ENCODE measurements around the gene ARID3B. TPM values are rescaled to one million over a fixed set of nuclear protein-coding genes. Genes with fewer than 3 reads are reported as not detected.
A peak's percentile ranks its signal among the peaks of the same experiment; 100 is the strongest.

ARID3B gene
- total and polyA plus RNA-seq, 2 of the 4 experiments (the other 2 are of a cell fraction), result 2.5 to 5.0 TPM

DNA sequence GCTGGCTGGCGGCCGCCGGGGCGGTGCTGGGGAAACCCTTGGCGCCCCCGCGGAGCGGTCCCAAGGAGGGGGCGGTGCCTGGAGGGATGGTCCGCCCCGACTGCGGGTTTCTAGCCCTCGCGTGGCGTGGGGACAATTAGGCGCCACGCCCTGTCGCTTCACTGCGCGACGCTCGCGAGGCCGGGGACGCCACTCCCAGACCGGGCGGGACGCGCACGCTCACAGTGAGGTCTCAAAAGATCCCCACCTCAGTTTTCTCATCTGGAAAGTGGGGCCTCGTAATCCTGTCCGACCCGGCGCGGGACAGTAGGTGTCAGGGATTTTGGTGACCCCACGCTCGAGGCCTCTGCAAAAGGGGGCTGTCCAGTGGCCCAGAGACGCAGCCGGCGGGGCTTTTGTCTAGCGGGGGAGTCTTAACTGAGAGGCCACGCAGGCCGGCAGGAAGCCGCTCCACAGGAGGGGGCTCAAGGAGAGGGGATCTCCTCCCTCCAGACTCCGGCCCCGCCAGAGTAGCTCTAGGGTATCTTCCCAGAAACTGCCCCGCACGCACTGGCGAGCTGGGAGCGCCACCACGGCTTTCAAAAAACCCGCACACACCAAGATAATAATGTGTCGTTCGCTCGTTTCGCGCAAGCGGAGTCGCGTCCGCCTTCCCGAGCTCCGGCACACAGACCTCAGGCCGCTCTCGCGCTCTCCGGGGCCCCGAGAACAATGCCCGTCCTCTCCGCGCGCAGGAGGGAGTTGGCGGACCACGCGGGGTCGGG, 73.9 kb downstream of the ARID3B start:
- POLR2A ChIA-PET (ENCODE audit: unreplicated experiment), result interaction anchor here (0.6 kb wide), 1 partner anchor 145 kb away, joined by 7 read pairs; no protein-coding TSS in a partner anchor
- DNase-seq, result peak; percentile 62
- peak overlapping the region; percentile 71 for H4K5ac ChIP-seq (ENCODE audit: low read depth, low read length)
- CTCF ChIA-PET, result no interaction called here
- H3K9me3 ChIP-seq (ENCODE audit: control insufficient read depth, insufficient read depth, low read length), result no peaks in the 10 kb centered on the region
- peak overlapping the region; percentile 81 for H2BK5ac ChIP-seq (ENCODE audit: low read depth, low read length, poor library complexity, severe bottlenecking)
- peak overlapping the region; percentile 72 for H4K91ac ChIP-seq (ENCODE audit: insufficient read depth, low read depth, low read length)
- peak overlapping the region; percentile 68; the same call in 2 of the 3 replicates for H2BK15ac ChIP-seq (ENCODE audit: low read depth, low read length)
- 0 out of 2 replicates have a peak, but pooled peaks cover 2% of the 10 kb centered on the region for H3K9me1 ChIP-seq (ENCODE audit: insufficient read depth, low read length)
- peak overlapping the region; percentile 21; the same call in 1 of the 2 replicates for H3K18ac ChIP-seq (ENCODE audit: low read depth, low read length)
- dilution Hi-C loops (cut with HindIII; ENCODE audit: low sequenced_read_pairs, unreplicated experiment), result no loop called here
- H3K4me2 ChIP-seq (ENCODE audit: low read depth, low read length), result peak overlapping the region; percentile 89
- H3K36me3 ChIP-seq (ENCODE audit: control insufficient read depth, insufficient read depth, low read length), result peaks cover 10% of the 10 kb centered on the region
- peak overlapping the region; percentile 99 for H2AK9ac ChIP-seq (replicated peaks; ENCODE audit: low read depth, low read length, poor library complexity)
- peak overlapping the region; percentile 50; the same call in 1 of the 2 replicates for H2BK120ac ChIP-seq (ENCODE audit: low read depth, low read length)
- H2BK20ac ChIP-seq (ENCODE audit: low read depth, low read length), result no peak overlapping the region
- peak overlapping the region; percentile 97 for H2AFZ ChIP-seq (replicated peaks; ENCODE audit: low read length, poor library complexity)
- H3K27ac ChIP-seq (ENCODE audit: insufficient read depth, low read length), result peak overlapping the region; percentile 87
- peak overlapping the region; percentile 90 for H3K9ac ChIP-seq (ENCODE audit: low read depth, low read length)
- H4K8ac ChIP-seq (ENCODE audit: low read depth in 2 of 2, low read length in 2 of 2), result peak overlapping the region; percentile 91 to 93
- peak overlapping the region; percentile 86 for H3K14ac ChIP-seq (replicated peaks; ENCODE audit: low read depth, low read length)
- peaks cover 39% of the 10 kb centered on the region for H4K20me1 ChIP-seq (ENCODE audit: insufficient read depth, low read length)
- peaks cover 0 to 42% of the 10 kb centered on the region in 2 experiments; a peak in 3 of 4 replicates for H3K79me1 ChIP-seq (ENCODE audit: low read depth in 1 of 2, low read length in 2 of 2)
- H3K56ac ChIP-seq (ENCODE audit: extremely low read depth, insufficient read depth, low read length), result peak overlapping the region; percentile 82
- H3K27me3 ChIP-seq (ENCODE audit: control insufficient read depth, insufficient read depth, low read length), result peaks cover 2% of the 10 kb centered on the region; the same call in 1 of the 2 replicates
- peak; percentile 78 for ATAC-seq (ENCODE audit: low read depth)
- H3K4me3 ChIP-seq (ENCODE audit: insufficient read depth, low read depth, low read length), result peak overlapping the region; percentile 93
- H3K4ac ChIP-seq (ENCODE audit: low read depth, low read length), result peak overlapping the region; percentile 76
- intact Hi-C loops (cut with micrococcal nuclease), result loop anchor here (1.0 kb wide), 2 partner anchors 69 to 154 kb away; partner anchors contain the start of gene UBL7
- 1% methylated on average over 24 of the region's 76 CpGs; no CpG with 5 or more reads in 1 of the 2 experiments for WGBS, 2 experiments (ENCODE audit: extremely low coverage in 2 of 2, insufficient read length in 1 of 2)
- peaks cover 8% of the 10 kb centered on the region for H3K4me1 ChIP-seq (ENCODE audit: control insufficient read depth, insufficient read depth, low read length)
- peak overlapping the region; percentile 3; the same call in 1 of the 2 replicates for H3K23ac ChIP-seq (ENCODE audit: low read depth, low read length)
- in situ Hi-C loops (cut with MboI; ENCODE audit: low sequenced_read_pairs), result no loop called here
- no TSS peak for BruUV-seq (replicated peaks)
- peak overlapping the region; percentile 84 for H2AK5ac ChIP-seq (ENCODE audit: low read depth, low read length)
- no peak for TF ChIP-seq RAD21 (IDR thresholded peaks at IDR 0.05; ENCODE audit: low read length)
- no peak; the same call in 1 of the 2 replicates for TF ChIP-seq POLR2A (IDR thresholded peaks at IDR 0.05; ENCODE audit: low read depth, low read length)
- TF ChIP-seq, protein P1, sequence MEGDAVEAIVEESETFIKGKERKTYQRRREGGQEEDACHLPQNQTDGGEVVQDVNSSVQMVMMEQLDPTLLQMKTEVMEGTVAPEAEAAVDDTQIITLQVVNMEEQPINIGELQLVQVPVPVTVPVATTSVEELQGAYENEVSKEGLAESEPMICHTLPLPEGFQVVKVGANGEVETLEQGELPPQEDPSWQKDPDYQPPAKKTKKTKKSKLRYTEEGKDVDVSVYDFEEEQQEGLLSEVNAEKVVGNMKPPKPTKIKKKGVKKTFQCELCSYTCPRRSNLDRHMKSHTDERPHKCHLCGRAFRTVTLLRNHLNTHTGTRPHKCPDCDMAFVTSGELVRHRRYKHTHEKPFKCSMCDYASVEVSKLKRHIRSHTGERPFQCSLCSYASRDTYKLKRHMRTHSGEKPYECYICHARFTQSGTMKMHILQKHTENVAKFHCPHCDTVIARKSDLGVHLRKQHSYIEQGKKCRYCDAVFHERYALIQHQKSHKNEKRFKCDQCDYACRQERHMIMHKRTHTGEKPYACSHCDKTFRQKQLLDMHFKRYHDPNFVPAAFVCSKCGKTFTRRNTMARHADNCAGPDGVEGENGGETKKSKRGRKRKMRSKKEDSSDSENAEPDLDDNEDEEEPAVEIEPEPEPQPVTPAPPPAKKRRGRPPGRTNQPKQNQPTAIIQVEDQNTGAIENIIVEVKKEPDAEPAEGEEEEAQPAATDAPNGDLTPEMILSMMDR (conservative IDR thresholded peaks at IDR 0.05; ENCODE audit: low read depth, low read length), result no peak
- peak; percentile 91 for TF ChIP-seq RCOR1 (IDR thresholded peaks at IDR 0.05; ENCODE audit: insufficient replicate concordance, low read length)
- TF ChIP-seq, protein P2, sequence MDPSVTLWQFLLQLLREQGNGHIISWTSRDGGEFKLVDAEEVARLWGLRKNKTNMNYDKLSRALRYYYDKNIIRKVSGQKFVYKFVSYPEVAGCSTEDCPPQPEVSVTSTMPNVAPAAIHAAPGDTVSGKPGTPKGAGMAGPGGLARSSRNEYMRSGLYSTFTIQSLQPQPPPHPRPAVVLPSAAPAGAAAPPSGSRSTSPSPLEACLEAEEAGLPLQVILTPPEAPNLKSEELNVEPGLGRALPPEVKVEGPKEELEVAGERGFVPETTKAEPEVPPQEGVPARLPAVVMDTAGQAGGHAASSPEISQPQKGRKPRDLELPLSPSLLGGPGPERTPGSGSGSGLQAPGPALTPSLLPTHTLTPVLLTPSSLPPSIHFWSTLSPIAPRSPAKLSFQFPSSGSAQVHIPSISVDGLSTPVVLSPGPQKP (IDR thresholded peaks at IDR 0.05; ENCODE audit: borderline replicate concordance, low read depth, low read length), result no peak
- no peak; the same call in 1 of the 2 replicates for TF ChIP-seq MAZ (IDR thresholded peaks at IDR 0.05; ENCODE audit: borderline replicate concordance, low read depth, low read length)
- no peak for TF ChIP-seq NFE2L2 (IDR thresholded peaks at IDR 0.05; ENCODE audit: low read depth, low read length)
- no peak for TF ChIP-seq BHLHE40 (IDR thresholded peaks at IDR 0.05; ENCODE audit: low read depth, low read length)
- peak; percentile 39; the same call in 1 of the 2 replicates for TF ChIP-seq MXI1 (IDR thresholded peaks at IDR 0.05; ENCODE audit: borderline replicate concordance, low read depth, low read length)
- TF ChIP-seq MAFK (IDR thresholded peaks at IDR 0.05; ENCODE audit: low read depth, low read length), result no peak
- TF ChIP-seq, protein P3, sequence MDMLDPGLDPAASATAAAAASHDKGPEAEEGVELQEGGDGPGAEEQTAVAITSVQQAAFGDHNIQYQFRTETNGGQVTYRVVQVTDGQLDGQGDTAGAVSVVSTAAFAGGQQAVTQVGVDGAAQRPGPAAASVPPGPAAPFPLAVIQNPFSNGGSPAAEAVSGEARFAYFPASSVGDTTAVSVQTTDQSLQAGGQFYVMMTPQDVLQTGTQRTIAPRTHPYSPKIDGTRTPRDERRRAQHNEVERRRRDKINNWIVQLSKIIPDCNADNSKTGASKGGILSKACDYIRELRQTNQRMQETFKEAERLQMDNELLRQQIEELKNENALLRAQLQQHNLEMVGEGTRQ (IDR thresholded peaks at IDR 0.05; ENCODE audit: low read depth, low read length), result no peak
- no peak for TF ChIP-seq CEBPB (IDR thresholded peaks at IDR 0.05; ENCODE audit: low read depth, low read length)
- TF ChIP-seq SMC3 (IDR thresholded peaks at IDR 0.05; ENCODE audit: low read depth, low read length), result no peak

All from IMR-90 (cell line).